ENCODE results near the gene RFNG. TPM values are rescaled to one million over a fixed set of nuclear protein-coding genes. Genes with fewer than 3 reads are reported as not detected.

The RFNG gene
- total RNA-seq, 1 experiment from 2014 or later, result 52.0 TPM

DNA sequence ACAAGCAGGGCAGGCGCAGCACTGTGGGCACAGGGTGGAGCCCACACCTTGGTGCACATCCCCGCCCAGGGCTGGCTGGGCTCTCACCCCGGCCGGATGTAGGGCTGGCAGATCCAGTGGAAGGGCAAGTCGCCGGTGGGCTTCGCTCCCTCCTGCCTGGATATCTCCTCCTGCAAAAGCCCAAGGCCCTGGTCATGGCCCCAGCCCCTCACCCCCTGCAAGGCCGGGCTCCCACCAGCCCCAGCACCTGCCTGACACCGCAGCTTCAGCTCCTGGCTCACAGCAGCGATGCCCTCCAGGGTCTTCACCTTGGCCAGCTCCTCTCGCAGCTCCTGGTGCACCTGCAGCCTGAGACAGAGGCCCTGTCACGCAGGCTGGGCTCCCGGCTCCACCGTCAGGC is 9.0 kb upstream of the RFNG start:
- H3K79me2 ChIP-seq (ENCODE audit: insufficient read depth, low read length), result peaks cover 35% of the 10 kb centered on the region
- CTCF ChIA-PET, result no interaction called here
- no peaks in the 10 kb centered on the region for H3K27me3 ChIP-seq (ENCODE audit: insufficient read depth, low read length)
- no peak overlapping the region for H3K4me2 ChIP-seq (ENCODE audit: low read length)
- no peaks in the 10 kb centered on the region; the same call in 1 of the 2 replicates for H4K20me1 ChIP-seq (ENCODE audit: insufficient read depth)
- no peak overlapping the region for H3K4me3 ChIP-seq (replicated peaks in 1 of 2; ENCODE audit: low read depth in 1 of 2, low read length in 2 of 2)
- BruUV-seq (replicated peaks), result no TSS peak
- DNase-seq (ENCODE audit: low read depth, low spot score) (no peak), ATAC-seq (no peak)
- TF ChIP-seq SP1 (IDR thresholded peaks at IDR 0.05; ENCODE audit: low read depth) (no peak), YY1 (IDR thresholded peaks at IDR 0.05; ENCODE audit: extremely low read depth, insufficient replicate concordance, low read depth, low read length) (no peak), EZH2 (IDR thresholded peaks at IDR 0.05) (no peak), SIN3A (IDR thresholded peaks at IDR 0.05; ENCODE audit: low read depth) (no peak), POLR2AphosphoS5 (IDR thresholded peaks at IDR 0.05; ENCODE audit: low read depth, low read length) (no peak), EZH2phosphoT487 (IDR thresholded peaks at IDR 0.05; ENCODE audit: borderline replicate concordance) (no peak), FOSL1 (IDR thresholded peaks at IDR 0.05; ENCODE audit: low read depth) (no peak)
- TF ChIP-seq, protein P1, sequence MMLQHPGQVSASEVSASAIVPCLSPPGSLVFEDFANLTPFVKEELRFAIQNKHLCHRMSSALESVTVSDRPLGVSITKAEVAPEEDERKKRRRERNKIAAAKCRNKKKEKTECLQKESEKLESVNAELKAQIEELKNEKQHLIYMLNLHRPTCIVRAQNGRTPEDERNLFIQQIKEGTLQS (IDR thresholded peaks at IDR 0.05), result no peak
- TF ChIP-seq, protein P2, sequence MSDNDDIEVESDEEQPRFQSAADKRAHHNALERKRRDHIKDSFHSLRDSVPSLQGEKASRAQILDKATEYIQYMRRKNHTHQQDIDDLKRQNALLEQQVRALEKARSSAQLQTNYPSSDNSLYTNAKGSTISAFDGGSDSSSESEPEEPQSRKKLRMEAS (IDR thresholded peaks at IDR 0.05), result no peak
- RAD21 ChIA-PET (ENCODE audit: low non-redundant PET in 1 of 2, low total read pairs in 2 of 2, uncharacterized antibody in 2 of 2, unreplicated experiment in 2 of 2), result no interaction called here
- peak overlapping the region; percentile 23; the same call in 1 of the 2 replicates for H3K27ac ChIP-seq (ENCODE audit: low read depth, low read length)
- H3K9ac ChIP-seq (ENCODE audit: low read length), result no peak overlapping the region
- peaks cover 19 to 82% of the 10 kb centered on the region in 2 experiments for H3K36me3 ChIP-seq (ENCODE audit: control insufficient read depth in 1 of 2, insufficient read depth in 2 of 2, low read length in 2 of 2)
- intact Hi-C loops (cut with micrococcal nuclease), result no loop called here
- H3K4me1 ChIP-seq (ENCODE audit: control insufficient read depth in 1 of 2, insufficient read depth in 2 of 2, low read length in 2 of 2), result peaks cover 8 to 19% of the 10 kb centered on the region in 2 experiments; a peak in 3 of 4 replicates
- no peak overlapping the region for H2AFZ ChIP-seq (ENCODE audit: low read depth, low read length, poor library complexity, severe bottlenecking)
- H3K9me3 ChIP-seq (ENCODE audit: control insufficient read depth in 1 of 2, insufficient read depth in 1 of 2, low read depth in 1 of 2, low read length in 2 of 2), result no peaks in the 10 kb centered on the region
- POLR2A ChIA-PET, result no interaction called here
- no peaks in the 10 kb centered on the region for H3K9me2 ChIP-seq (ENCODE audit: insufficient read depth)

DNA sequence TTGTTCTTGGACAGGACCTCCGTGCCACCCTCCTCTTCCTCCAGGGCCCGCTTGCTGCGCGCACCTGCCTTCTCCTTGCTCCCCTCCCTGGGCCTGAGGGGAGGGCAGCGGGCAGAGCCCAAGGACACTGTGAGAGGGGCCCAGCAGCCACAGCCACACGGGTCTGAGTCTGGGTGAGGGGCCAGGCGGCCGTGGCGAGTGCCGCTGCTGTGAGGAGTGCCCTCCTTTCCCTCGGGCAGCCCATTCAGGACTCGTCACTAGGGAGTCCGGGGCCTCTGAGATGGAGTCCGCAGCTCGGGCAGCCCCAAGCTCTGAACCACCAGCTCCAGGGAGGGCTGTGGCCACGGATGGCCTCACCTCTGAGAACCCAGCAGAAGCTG is 8.4 kb upstream of the RFNG start:
- no TSS peak for BruUV-seq (replicated peaks)

More for the DNA sequence above, 8.4 kb upstream of the RFNG start:
- ChIA-PET CTCF (no interaction called here), RAD21 (ENCODE audit: low non-redundant PET in 1 of 2, low total read pairs in 2 of 2, uncharacterized antibody in 2 of 2, unreplicated experiment in 2 of 2) (no interaction called here), POLR2A (no interaction called here)
- no peaks in the 10 kb centered on the region for H3K27me3 ChIP-seq (ENCODE audit: insufficient read depth, low read length)
- no peaks in the 10 kb centered on the region for H3K9me3 ChIP-seq (ENCODE audit: control insufficient read depth in 1 of 2, insufficient read depth in 1 of 2, low read depth in 1 of 2, low read length in 2 of 2)
- no peaks in the 10 kb centered on the region for H3K9me2 ChIP-seq (ENCODE audit: insufficient read depth)
- no peaks in the 10 kb centered on the region; the same call in 1 of the 2 replicates for H4K20me1 ChIP-seq (ENCODE audit: insufficient read depth)
- peaks cover 8 to 25% of the 10 kb centered on the region in 2 experiments; a peak in 3 of 4 replicates for H3K4me1 ChIP-seq (ENCODE audit: control insufficient read depth in 1 of 2, insufficient read depth in 2 of 2, low read length in 2 of 2)
- H3K4me2 ChIP-seq (ENCODE audit: low read length), result no peak overlapping the region
- ATAC-seq (no peak), DNase-seq (ENCODE audit: low read depth, low spot score) (no peak)
- peaks cover 30% of the 10 kb centered on the region for H3K79me2 ChIP-seq (ENCODE audit: insufficient read depth, low read length)
- no peak overlapping the region for H3K4me3 ChIP-seq (replicated peaks in 1 of 2; ENCODE audit: low read depth in 1 of 2, low read length in 2 of 2)
- H2AFZ ChIP-seq (ENCODE audit: low read depth, low read length, poor library complexity, severe bottlenecking), result no peak overlapping the region
- intact Hi-C loops (cut with micrococcal nuclease), result no loop called here
- H3K9ac ChIP-seq (ENCODE audit: low read length), result no peak overlapping the region
- H3K27ac ChIP-seq (ENCODE audit: low read depth, low read length), result peak overlapping the region; percentile 23; the same call in 1 of the 2 replicates
- peaks cover 23 to 86% of the 10 kb centered on the region in 2 experiments for H3K36me3 ChIP-seq (ENCODE audit: control insufficient read depth in 1 of 2, insufficient read depth in 2 of 2, low read length in 2 of 2)
- TF ChIP-seq JUND (IDR thresholded peaks at IDR 0.05) (no peak), SRF (IDR thresholded peaks at IDR 0.05; ENCODE audit: low read depth) (no peak), ZNF274 (IDR thresholded peaks at IDR 0.05; ENCODE audit: low read depth, low read length) (no peak), SP1 (IDR thresholded peaks at IDR 0.05; ENCODE audit: low read depth) (no peak), EGR1 (IDR thresholded peaks at IDR 0.05; ENCODE audit: low read depth) (no peak), EZH2 (IDR thresholded peaks at IDR 0.05) (no peak), POLR2A (IDR thresholded peaks at IDR 0.05; ENCODE audit: borderline replicate concordance, extremely low read depth, insufficient read depth, insufficient read length) (no peak)
- TF ChIP-seq, protein P1 (IDR thresholded peaks at IDR 0.05), result no peak
